GM12878 (cell line): Measurements from ENCODE around the gene NRG4. TPM values are rescaled to one million over a fixed set of nuclear protein-coding genes. Genes with fewer than 3 reads are reported as not detected.

Experiments used
- ATAC-seq: fragments of 200-7000 bp; cut with Tn5 transposase; 3 replicates; pipeline ENCODE4 v1.9.1; 2020; ENCODE audit warnings: mild to moderate bottlenecking, moderate library complexity
- BruUV-seq: library from RNA; stranded (reverse); fragments of 400-500 nt; replicated peaks from 2 replicates; lab custom pipeline; 2021; lab: Mats Ljungman, UMichigan
- CTCF ChIA-PET: fragments of 300-600 bp; sonication (Branson Sonifier 250); formaldehyde crosslinking; extraction: SDS; loops from one replicate; lab custom pipeline; 2021; ENCODE audit warnings: inconsistent platforms; lab: Yijun Ruan, JAX
- POLR2A ChIA-PET: fragments of 350-600 bp; formaldehyde crosslinking; extraction: SDS; loops from one replicate; lab custom pipeline; 2021; ENCODE audit warnings: inconsistent platforms; lab: Charles Lee
- RAD21 ChIA-PET: fragments of 300-600 bp; sonication (Branson Sonifier 250); formaldehyde crosslinking; loops from one replicate; lab custom pipeline; 2023; ENCODE audit warnings: antibody characterized with exemption; ENCODE audit not compliant: unreplicated experiment; lab: Charles Lee
- SMC1A ChIA-PET: fragments of 300-600 bp; sonication (Branson Sonifier 250); formaldehyde crosslinking; loops from one replicate; lab custom pipeline; 2023; ENCODE audit not compliant: unreplicated experiment, uncharacterized antibody; lab: Charles Lee
- DNase-seq: peaks from one replicate; pipeline ENCODE4 v3.0.0-alpha.2; 2011; ENCODE audit warnings: low read depth, low spot score
- FAIRE-seq: peaks from 3 replicates; lab custom pipeline; 2011; peaks lifted over from hg19 to GRCh38; lab: Jason Lieb, UNC
- H2AFZ ChIP-seq: 2 replicates; pipeline ENCODE4 v1.6.0; 2011; ENCODE audit warnings: low read depth, low read length, control low read depth; ENCODE audit not compliant: control insufficient read depth
- H3K27ac ChIP-seq: 2 replicates; pipeline ENCODE4 v1.5.1; 2011; ENCODE audit warnings: control low read depth; ENCODE audit not compliant: control insufficient read depth, insufficient read depth
- H3K27me3 ChIP-seq, 2 experiments: replicated peaks in 1 of 2; 2 replicates each; pipeline versions ENCODE4 v1.6.0 to v1.6.1; 2011; ENCODE audit warnings: low read length in 1 of 2; ENCODE audit not compliant: control insufficient read depth in 2 of 2, insufficient read depth in 2 of 2
- H3K36me3 ChIP-seq, 2 experiments: 2 replicates each; pipeline ENCODE4 v1.5.1; 2011; ENCODE audit warnings: low read length in 1 of 2; ENCODE audit not compliant: control insufficient read depth in 2 of 2, insufficient read depth in 2 of 2
- H3K4me1 ChIP-seq: 2 replicates; pipeline ENCODE4 v1.6.1; 2011; ENCODE audit warnings: mild to moderate bottlenecking, low read length, moderate library complexity, mixed read lengths; ENCODE audit not compliant: control insufficient read depth, insufficient read depth
- H3K4me2 ChIP-seq: 2 replicates; pipeline ENCODE4 v1.6.0; 2011; ENCODE audit warnings: control low read depth; ENCODE audit not compliant: control insufficient read depth, insufficient read depth
- H3K4me3 ChIP-seq: fragments of 200-600 bp; sonication (generic); 2 replicates; pipeline ENCODE4 v1.5.1; 2016
- H3K79me2 ChIP-seq: 2 replicates; pipeline ENCODE4 v1.6.0; 2011; ENCODE audit warnings: low read length; ENCODE audit not compliant: control insufficient read depth, insufficient read depth
- H3K9ac ChIP-seq: 2 replicates; pipeline ENCODE4 v1.8.0; 2011; ENCODE audit warnings: low read length, control low read depth, mixed read lengths; ENCODE audit not compliant: control insufficient read depth, insufficient read depth
- H3K9me3 ChIP-seq: replicated peaks from 3 replicates; pipeline ENCODE4 v1.5.1; 2011; ENCODE audit warnings: mild to moderate bottlenecking, low read length; ENCODE audit not compliant: control insufficient read depth, insufficient read depth
- H4K20me1 ChIP-seq: 2 replicates; pipeline ENCODE4 v1.6.0; 2011; ENCODE audit not compliant: control insufficient read depth, insufficient read depth
- ATF7 ChIP-seq: fragments of 450-650 bp; IDR thresholded peaks from 2 replicates; pipeline ENCODE4 v1.6.1; 2016; ENCODE audit warnings: low read depth, mild to moderate bottlenecking
- CBX3 ChIP-seq: fragments of 200-600 bp; sonication (generic); IDR thresholded peaks from 2 replicates; pipeline ENCODE4 v1.6.1; 2016; ENCODE audit warnings: low read depth, borderline replicate concordance
- GATAD2B ChIP-seq: fragments of 450-650 bp; conservative IDR thresholded peaks from 2 replicates; pipeline ENCODE4 v1.6.1; 2017; ENCODE audit warnings: low read depth, mild to moderate bottlenecking, moderate library complexity
- JUND ChIP-seq: IDR thresholded peaks from 2 replicates; pipeline ENCODE4 v1.6.1; 2012; ENCODE audit warnings: low read depth, mild to moderate bottlenecking, low read length, improper control_type of control experiment, moderate library complexity
- RUNX3 ChIP-seq: IDR thresholded peaks from 2 replicates; pipeline ENCODE4 v1.6.1; 2012; ENCODE audit warnings: low read length, inconsistent platforms
- USF1 ChIP-seq: IDR thresholded peaks from 2 replicates; pipeline ENCODE4 v1.6.1; 2011; ENCODE audit warnings: borderline replicate concordance, low read depth, mild to moderate bottlenecking, moderate library complexity, mixed read lengths, low read length; ENCODE audit not compliant: insufficient read depth; ENCODE audit errors: extremely low read length
- YY1 ChIP-seq: IDR thresholded peaks from 2 replicates; pipeline ENCODE4 v1.6.1; 2011; ENCODE audit warnings: low read depth, mild to moderate bottlenecking, low read length
- ZBED1 ChIP-seq: IDR thresholded peaks from 2 replicates; pipeline ENCODE4 v1.6.1; 2016; ENCODE audit warnings: borderline replicate concordance
- WGBS: methylation state at CpG from one replicate; pipeline ENCODE4 v1.1.6; 2016; ENCODE audit warnings: low lambda C conversion rate; ENCODE audit not compliant: insufficient replicate concordance, insufficient coverage; ENCODE audit errors: missing lambda C conversion rate; 5-methylcytosine and 5-hydroxymethylcytosine counted together
- in situ Hi-C: fragments of 300-500 bp; cut with MboI; formaldehyde crosslinking; loops from 9 replicates; pipeline ENCODE4 v1.14.3; 2018; ENCODE audit warnings: mixed read lengths
- intact Hi-C: fragments of 100-400 bp; cut with micrococcal nuclease; formaldehyde crosslinking; loops from one replicate; pipeline ENCODE4 v1.14.2; 2022; ENCODE audit not compliant: unreplicated experiment
- polyA plus RNA-seq, 11 experiments: library from polyadenylated mRNA; depleted of rRNA in 4 of 11; unstranded in 6 of 11; stranded (reverse) in 5 of 11; fragments of >200 nt; fragmentation: Nextera tagmentation in 4 of 11; fragmentation: Illumina TruSeq in 1 of 11; extraction: Ambion mirVana in 4 of 11; extraction: Trizol in 1 of 11; gene quantifications; 1 replicate in 1 of 11; 2 replicates in 10 of 11; pipeline versions ENCODE4 v1.2.1 to v1.2.3, GENCODE V29; 2011 to 2016; ENCODE audit warnings: inconsistent platforms in 2 of 11, missing spikeins in 2 of 11, low read depth in 1 of 11
- total RNA-seq, 4 experiments: library from RNA; depleted of rRNA in 3 of 4; stranded (reverse); fragments of >200 nt in 3 of 4; fragmentation: Illumina TruSeq in 1 of 4; extraction: Trizol in 1 of 4; gene quantifications; 2 replicates each; pipeline versions ENCODE4 v1.2.1 to v1.2.3, GENCODE V29; 2013 to 2021

The NRG4 gene
- total and polyA plus RNA-seq, 10 of the 15 experiments (the other 5 are each of a cell fraction or from before 2014, with no cell fraction given): 0.76 to 8.3 (median 5.5) TPM

- H3K9ac ChIP-seq: no peak overlapping the region
- FAIRE-seq (no peak), ATAC-seq (peak; percentile 51; the same call in 1 of the 3 replicates), DNase-seq (no peak)
- no peak overlapping the region for H3K4me2 ChIP-seq
- POLR2A ChIA-PET: no interaction called here
- intact Hi-C loops (no loop called here), in situ Hi-C loops (no loop called here)
- RAD21 ChIA-PET: no interaction called here
- H4K20me1 ChIP-seq: no peaks in the 10 kb centered on the region
- no peaks in the 10 kb centered on the region for H3K9me3 ChIP-seq
- SMC1A ChIA-PET: interaction anchor here (0.7 to 1.1 kb wide), 2 partner anchors 31 to 179 kb away, joined by 3 read pairs; no protein-coding TSS in a partner anchor
- H3K27ac ChIP-seq: no peak overlapping the region
- no peak for TF ChIP-seq CBX3
- TF ChIP-seq ZBED1: no peak
- no peak for TF ChIP-seq YY1
- TF ChIP-seq USF1: no peak
- no peak for TF ChIP-seq JUND
- TF ChIP-seq GATAD2B: no peak
- CTCF ChIA-PET: interaction anchor here (1.1 to 1.3 kb wide), 2 partner anchors 183 to 184 kb away, joined by 3 read pairs; no protein-coding TSS in a partner anchor
- no peaks in the 10 kb centered on the region for H3K27me3 ChIP-seq
- WGBS: 50% methylated on average over 1 of the region's 1 CpG
- H3K4me3 ChIP-seq: no peak overlapping the region
- H3K36me3 ChIP-seq: no peaks in the 10 kb centered on the region
- H3K4me1 ChIP-seq: no peaks in the 10 kb centered on the region
- no peak overlapping the region for H2AFZ ChIP-seq
- H3K79me2 ChIP-seq: no peaks in the 10 kb centered on the region
- BruUV-seq: no TSS peak
These were observed 56.5 kb downstream of the NRG4 start for GRCh38 chr15:75955720-75956119.

GRCh38 chr15:75952525-75952924, 59.7 kb downstream of the NRG4 start:
- RAD21 ChIA-PET: no interaction called here
- no peaks in the 10 kb centered on the region for H4K20me1 ChIP-seq
- H3K4me1 ChIP-seq: no peaks in the 10 kb centered on the region
- in situ Hi-C loops (no loop called here), intact Hi-C loops (no loop called here)
- CTCF ChIA-PET: interaction anchor here (1.0 kb wide), 1 partner anchor 187 kb away, joined by 4 read pairs; no protein-coding TSS in a partner anchor
- no peaks in the 10 kb centered on the region for H3K79me2 ChIP-seq
- TF ChIP-seq RUNX3: peak; percentile 31; the same call in 1 of the 2 replicates
- no peak for TF ChIP-seq ATF7
- no peak for ATAC-seq
- WGBS: 53% methylated on average over 4 of the region's 4 CpGs
- no peaks in the 10 kb centered on the region for H3K27me3 ChIP-seq
- H3K9ac ChIP-seq: no peak overlapping the region
- no peaks in the 10 kb centered on the region for H3K36me3 ChIP-seq
- POLR2A ChIA-PET: no interaction called here
- BruUV-seq: no TSS peak
- no peak overlapping the region for H3K4me3 ChIP-seq
- no peak overlapping the region for H3K27ac ChIP-seq
- SMC1A ChIA-PET: no interaction called here
- FAIRE-seq: no peak
- DNase-seq: no peak
- H3K9me3 ChIP-seq: no peaks in the 10 kb centered on the region
- no peak overlapping the region for H2AFZ ChIP-seq
- H3K4me2 ChIP-seq: no peak overlapping the region
